Peyer's patch (tissue), 4 donors: ENCODE data around the gene PRLH.

Experiments used
- CTCF ChIP-seq, 6 experiments: fragments of 450-650 bp in 4 of 6; fragments of 200-600 bp in 2 of 6; sonication (generic) in 1 of 6; IDR thresholded peaks; one replicate each; pipeline ENCODE4 v1.5.1; 2017 to 2019; ENCODE audit warnings: antibody characterized with exemption in 6 of 6, mild to moderate bottlenecking in 3 of 6, moderate library complexity in 1 of 6
- POLR2A ChIP-seq, 2 donors: fragments of 450-650 bp; IDR thresholded peaks; one replicate each; pipeline ENCODE4 v1.5.1; 2017; ENCODE audit warnings: antibody characterized with exemption in 2 of 2, mild to moderate bottlenecking in 2 of 2, moderate library complexity in 2 of 2

- no peak for TF ChIP-seq CTCF (IDR thresholded peaks at IDR 0.05)
- no peak for TF ChIP-seq POLR2A (IDR thresholded peaks at IDR 0.05)
Observed at GRCh38 chr2:237604391-237604790, 38.0 kb downstream of the PRLH start.
